ENCODE data around the gene HINT3.
"Not testable (repeated sequence)": the region's sequence is repeated elsewhere in the genome, so short reads cannot be mapped to it uniquely, and the experiment has no call there.

HINT3 gene

GRCh38 chr6:125956506-125957390 is at the start of gene HINT3:
TSS of gene HINT3 (plus strand) at chr6:125956770. CDS start at chr6:125956978, 208 bp downstream.
- DNase-seq = peak; percentile 99

GRCh38 chr6:125910527-125910926 is 46.0 kb upstream of the HINT3 start:
- no peak for DNase-seq

GRCh38 chr6:125911051-125911451 is 45.5 kb upstream of the HINT3 start:
- DNase-seq = not testable (repeated sequence)

- DNase-seq = not testable (repeated sequence)
Measured at GRCh38 chr6:125912430-125912829, 44.1 kb upstream of the HINT3 start.

GRCh38 chr6:125913145-125913544 is 43.4 kb upstream of the HINT3 start:
- DNase-seq = no peak

GRCh38 chr6:125913864-125914351 is 42.7 kb upstream of the HINT3 start:
- DNase-seq = no peak

GRCh38 chr6:125918230-125918629 is 38.3 kb upstream of the HINT3 start:
- no peak for DNase-seq

- DNase-seq = peak; percentile 10
Measured at GRCh38 chr6:125918681-125919566, 37.6 kb upstream of the HINT3 start.

GRCh38 chr6:125919618-125920017 is 37.0 kb upstream of the HINT3 start:
- DNase-seq = no peak

- DNase-seq = no peak
Measured at GRCh38 chr6:125922322-125922860, 34.2 kb upstream of the HINT3 start.

- no peak for DNase-seq
Measured at GRCh38 chr6:125923366-125923877, 33.1 kb upstream of the HINT3 start.

- no peak for DNase-seq
Measured at GRCh38 chr6:125924169-125924568, 32.4 kb upstream of the HINT3 start.

GRCh38 chr6:125924697-125925358 is 31.7 kb upstream of the HINT3 start:
- DNase-seq = no peak

- no peak for DNase-seq
Measured at GRCh38 chr6:125926711-125927110, 29.9 kb upstream of the HINT3 start.

GRCh38 chr6:125927761-125928160 is 28.8 kb upstream of the HINT3 start:
- DNase-seq = no peak

- DNase-seq = no peak
Measured at GRCh38 chr6:125930765-125931418, 25.7 kb upstream of the HINT3 start.

GRCh38 chr6:125931733-125932450 is 24.7 kb upstream of the HINT3 start:
- DNase-seq = no peak

- no peak for DNase-seq
Measured at GRCh38 chr6:125932451-125932795, 24.1 kb upstream of the HINT3 start.

- not testable (repeated sequence) for DNase-seq
Measured at GRCh38 chr6:125935520-125935919, 21.1 kb upstream of the HINT3 start.

GRCh38 chr6:125939026-125939425 is 17.5 kb upstream of the HINT3 start:
- DNase-seq = no peak

- DNase-seq = no peak
Measured at GRCh38 chr6:125939791-125940190, 16.8 kb upstream of the HINT3 start.
